CD4-positive, alpha-beta T cell treated with Interleukin-15 for 1 hour (primary cell): ENCODE measurements around the gene ARID5A.

Experiments
- DNase-seq: peaks from one replicate; pipeline ENCODE4 v3.0.0-alpha.2; 2020

The ARID5A gene

GRCh38 chr2:96528006-96528699 lies 8.4 kb upstream of the ARID5A start:
- DNase-seq, result peak; percentile 49

- DNase-seq, result no peak
These were observed 7.7 kb upstream of the ARID5A start for GRCh38 chr2:96528700-96529375.

GRCh38 chr2:96529376-96530143 lies 7.0 kb upstream of the ARID5A start:
- no peak for DNase-seq

- DNase-seq, result no peak
These were observed 6.5 kb upstream of the ARID5A start for GRCh38 chr2:96530144-96530430.

GRCh38 chr2:96530474-96531357 lies 5.8 kb upstream of the ARID5A start:
- DNase-seq, result no peak

GRCh38 chr2:96531366-96531765 lies 5.2 kb upstream of the ARID5A start:
- DNase-seq, result no peak

- peak; percentile 91 for DNase-seq
These were observed 4.6 kb upstream of the ARID5A start for GRCh38 chr2:96531872-96532505.

GRCh38 chr2:96532641-96533291 lies 3.8 kb upstream of the ARID5A start:
- DNase-seq, result no peak

GRCh38 chr2:96533292-96534073 lies 3.1 kb upstream of the ARID5A start:
- no peak for DNase-seq

GRCh38 chr2:96534141-96534540 lies 2.4 kb upstream of the ARID5A start:
- no peak for DNase-seq

- no peak for DNase-seq
These were observed 1.8 kb upstream of the ARID5A start for GRCh38 chr2:96534701-96535181.

GRCh38 chr2:96535331-96535730 lies 1.2 kb upstream of the ARID5A start:
- no peak for DNase-seq

- DNase-seq, result peak; percentile 90
These were observed 648 bp downstream of the ARID5A start for GRCh38 chr2:96537066-96537733.

GRCh38 chr2:96537734-96538486 lies 1.4 kb downstream of the ARID5A start:
- peak; percentile 76 for DNase-seq

- DNase-seq, result peak; percentile 91
These were observed 2.1 kb downstream of the ARID5A start for GRCh38 chr2:96538487-96539214.

GRCh38 chr2:96539215-96539920 lies 2.8 kb downstream of the ARID5A start:
- DNase-seq, result no peak

- DNase-seq, result no peak
These were observed 3.6 kb downstream of the ARID5A start for GRCh38 chr2:96540136-96540535.
